GM19372 (cell line): ENCODE results near the gene PRKCE.

Source experiments
- ATAC-seq: cut with Tn5 transposase; IDR thresholded peaks from one replicate; pipeline ENCODE4 v1.9.1; 2021; ENCODE audit warnings: mild to moderate bottlenecking, low read depth, moderate library complexity; ENCODE audit not compliant: unreplicated experiment

PRKCE gene

GRCh38 chr2:45973426-45973825 lies 322.0 kb downstream of the PRKCE start:
- ATAC-seq: no peak

GRCh38 chr2:45974056-45974455 lies 322.6 kb downstream of the PRKCE start:
- ATAC-seq: peak; percentile 68

- ATAC-seq: no peak
Observed at GRCh38 chr2:45974762-45975408, 323.4 kb downstream of the PRKCE start.

- ATAC-seq: no peak
Observed at GRCh38 chr2:45975752-45976517, 324.5 kb downstream of the PRKCE start.

GRCh38 chr2:45978302-45978859 lies 326.9 kb downstream of the PRKCE start:
- ATAC-seq: no peak

- no peak for ATAC-seq
Observed at GRCh38 chr2:45979065-45979464, 327.6 kb downstream of the PRKCE start.

- ATAC-seq: no peak
Observed at GRCh38 chr2:45980161-45980865, 328.8 kb downstream of the PRKCE start.

GRCh38 chr2:45981384-45981930 lies 330.0 kb downstream of the PRKCE start:
- ATAC-seq: no peak

GRCh38 chr2:45982096-45982495 lies 330.6 kb downstream of the PRKCE start:
- ATAC-seq: no peak

GRCh38 chr2:45983213-45983612 lies 331.7 kb downstream of the PRKCE start:
- no peak for ATAC-seq

GRCh38 chr2:45984366-45984765 lies 332.9 kb downstream of the PRKCE start:
- ATAC-seq: no peak

- no peak for ATAC-seq
Observed at GRCh38 chr2:45984896-45985473, 333.5 kb downstream of the PRKCE start.

- ATAC-seq: no peak
Observed at GRCh38 chr2:45986509-45986908, 335.0 kb downstream of the PRKCE start.

GRCh38 chr2:45987856-45988255 lies 336.4 kb downstream of the PRKCE start:
- no peak for ATAC-seq

- no peak for ATAC-seq
Observed at GRCh38 chr2:45988879-45989278, 337.4 kb downstream of the PRKCE start.

GRCh38 chr2:45990131-45990530 lies 338.7 kb downstream of the PRKCE start:
- no peak for ATAC-seq

GRCh38 chr2:45992021-45992740 lies 340.7 kb downstream of the PRKCE start:
- ATAC-seq: no peak

GRCh38 chr2:45992741-45993475 lies 341.4 kb downstream of the PRKCE start:
- ATAC-seq: no peak

- ATAC-seq: no peak
Observed at GRCh38 chr2:45993476-45993991, 342.1 kb downstream of the PRKCE start.
